ENCODE data around the gene TCEAL9. TPM values are rescaled to one million over a fixed set of nuclear protein-coding genes. Genes with fewer than 3 reads are reported as not detected.

The TCEAL9 gene
- total and polyA plus RNA-seq, 2 donors from 2014 or later = 40.8 to 141 TPM

DNA sequence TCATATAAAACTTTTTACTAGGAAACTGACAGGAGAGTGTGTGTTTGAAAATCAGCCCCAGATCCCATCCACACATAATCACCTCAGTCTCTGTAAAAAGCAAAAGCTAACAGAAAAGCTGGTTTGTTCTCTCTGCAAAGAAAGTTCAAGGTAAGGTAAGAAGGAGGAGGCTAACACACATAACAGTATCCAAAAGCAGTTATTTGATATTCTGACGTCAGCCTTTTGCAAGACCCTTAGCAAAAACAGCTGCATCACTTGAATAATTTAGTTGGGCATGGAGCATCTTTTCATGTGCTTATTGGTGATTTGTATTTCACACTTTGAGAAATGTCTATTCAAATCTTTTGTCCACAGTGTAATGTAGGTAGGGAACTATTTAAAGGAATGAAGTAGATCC lies 5.5 kb downstream of the TCEAL9 start:
- FAIRE-seq = no peak
- H3K4me3 ChIP-seq (ENCODE audit: low read length in 3 of 3) = no peak overlapping the region
- no peaks in the 10 kb centered on the region for H3K27me3 ChIP-seq (ENCODE audit: control insufficient read depth, insufficient read depth, low read length)
- intact Hi-C loops (cut with DNase I) = no loop called here
- no peaks in the 10 kb centered on the region for H3K36me3 ChIP-seq (ENCODE audit: control insufficient read depth in 2 of 3, insufficient read depth in 3 of 3, low read length in 3 of 3)
- H3K9me3 ChIP-seq (ENCODE audit: control insufficient read depth in 2 of 3, insufficient read depth in 1 of 3, low read length in 3 of 3) = no peaks in the 10 kb centered on the region
- H3K4me1 ChIP-seq (ENCODE audit: control insufficient read depth in 2 of 3, insufficient read depth in 2 of 3, low read depth in 1 of 3, low read length in 3 of 3) = peaks cover 0 to 4% (median 0%) of the 10 kb centered on the region in 3 donors
- H3K27ac ChIP-seq (ENCODE audit: low read depth in 2 of 2, low read length in 2 of 2) = peak overlapping the region in 1 of 2 donors; percentile 13
- no peak overlapping the region for H3K9ac ChIP-seq (ENCODE audit: low read length in 3 of 3)
- TF ChIP-seq CTCF (IDR thresholded peaks at IDR 0.05; ENCODE audit: borderline replicate concordance, extremely low read depth, insufficient read depth) = no peak
- DNase-seq = no peak

DNA sequence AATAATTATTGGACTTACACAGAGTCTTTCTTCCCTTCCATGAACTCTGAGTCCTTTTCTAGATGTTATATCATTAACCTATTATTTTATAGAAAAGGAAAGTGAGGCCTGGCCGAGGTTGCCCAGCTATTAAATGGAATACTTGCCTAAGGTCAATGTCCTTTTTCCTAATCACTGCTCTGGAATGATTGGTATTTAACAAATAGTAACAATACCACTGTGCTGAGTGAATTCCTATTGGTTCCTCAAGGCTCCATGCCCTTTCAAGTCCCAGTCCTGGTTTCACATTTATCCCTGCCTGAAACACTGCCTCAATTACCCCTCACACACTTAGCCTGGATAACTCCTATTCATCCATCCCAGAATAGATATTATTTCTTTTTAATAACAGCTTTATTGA lies 6.2 kb downstream of the TCEAL9 start:
- Histone ChIP-seq H3K9ac (ENCODE audit: low read length in 3 of 3) (no peak overlapping the region), H3K4me3 (ENCODE audit: low read length in 3 of 3) (no peak overlapping the region), H3K27me3 (ENCODE audit: control insufficient read depth, insufficient read depth, low read length) (peaks cover under 1% of the 10 kb centered on the region), H3K36me3 (ENCODE audit: control insufficient read depth in 2 of 3, insufficient read depth in 3 of 3, low read length in 3 of 3) (no peaks in the 10 kb centered on the region), H3K9me3 (ENCODE audit: control insufficient read depth in 2 of 3, insufficient read depth in 1 of 3, low read length in 3 of 3) (no peaks in the 10 kb centered on the region), H3K4me1 (ENCODE audit: control insufficient read depth in 2 of 3, insufficient read depth in 2 of 3, low read depth in 1 of 3, low read length in 3 of 3) (peaks cover 0 to 4% (median 0%) of the 10 kb centered on the region in 3 donors), H3K27ac (ENCODE audit: low read depth in 2 of 2, low read length in 2 of 2) (no peak overlapping the region)
- FAIRE-seq (peak; percentile 92), DNase-seq (peak in 1 of 5 donors; percentile 28)
- no peak for TF ChIP-seq CTCF (IDR thresholded peaks at IDR 0.05; ENCODE audit: borderline replicate concordance, extremely low read depth, insufficient read depth)
- intact Hi-C loops (cut with DNase I) = no loop called here

DNA sequence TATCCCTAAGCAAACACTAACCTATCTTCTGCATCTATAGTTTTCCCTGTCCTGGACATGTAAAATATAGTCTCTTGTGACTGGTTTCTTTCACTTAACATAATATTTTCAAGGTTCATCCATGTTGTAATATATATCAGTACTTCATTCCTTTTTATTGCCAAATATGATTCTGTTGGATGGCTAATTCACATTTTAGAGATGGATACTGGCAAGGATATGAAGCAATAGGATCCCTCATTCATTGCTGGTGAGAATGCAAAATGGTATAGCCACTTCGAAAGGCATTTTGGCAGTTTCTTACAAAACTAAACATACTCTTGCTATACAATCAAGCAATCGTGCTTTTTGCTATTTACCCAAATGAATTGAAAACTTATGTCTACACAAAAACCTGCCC lies 6.7 kb downstream of the TCEAL9 start:
- Histone ChIP-seq H3K27ac (ENCODE audit: low read depth in 2 of 2, low read length in 2 of 2) (no peak overlapping the region), H3K4me3 (ENCODE audit: low read length in 3 of 3) (no peak overlapping the region), H3K27me3 (ENCODE audit: control insufficient read depth, insufficient read depth, low read length) (peaks cover 2% of the 10 kb centered on the region), H3K36me3 (ENCODE audit: control insufficient read depth in 2 of 3, insufficient read depth in 3 of 3, low read length in 3 of 3) (no peaks in the 10 kb centered on the region), H3K4me1 (ENCODE audit: control insufficient read depth in 2 of 3, insufficient read depth in 2 of 3, low read depth in 1 of 3, low read length in 3 of 3) (peaks cover 0 to 4% (median 0%) of the 10 kb centered on the region in 3 donors), H3K9ac (ENCODE audit: low read length in 3 of 3) (no peak overlapping the region), H3K9me3 (ENCODE audit: control insufficient read depth in 2 of 3, insufficient read depth in 1 of 3, low read length in 3 of 3) (no peaks in the 10 kb centered on the region)
- FAIRE-seq = no peak
- no peak for DNase-seq
- no peak for TF ChIP-seq CTCF (IDR thresholded peaks at IDR 0.05; ENCODE audit: borderline replicate concordance, extremely low read depth, insufficient read depth)
- intact Hi-C loops (cut with DNase I) = no loop called here

- intact Hi-C loops (cut with DNase I) = no loop called here
- Histone ChIP-seq H3K4me3 (ENCODE audit: low read length in 3 of 3) (no peak overlapping the region), H3K4me1 (ENCODE audit: control insufficient read depth in 2 of 3, insufficient read depth in 2 of 3, low read depth in 1 of 3, low read length in 3 of 3) (no peaks in the 10 kb centered on the region), H3K27ac (ENCODE audit: low read depth in 2 of 2, low read length in 2 of 2) (no peak overlapping the region), H3K27me3 (ENCODE audit: control insufficient read depth, insufficient read depth, low read length) (peaks cover 2% of the 10 kb centered on the region), H3K9ac (ENCODE audit: low read length in 3 of 3) (no peak overlapping the region), H3K36me3 (ENCODE audit: control insufficient read depth in 2 of 3, insufficient read depth in 3 of 3, low read length in 3 of 3) (no peaks in the 10 kb centered on the region), H3K9me3 (ENCODE audit: control insufficient read depth in 2 of 3, insufficient read depth in 1 of 3, low read length in 3 of 3) (no peaks in the 10 kb centered on the region)
- no peak for FAIRE-seq
- TF ChIP-seq CTCF (IDR thresholded peaks at IDR 0.05; ENCODE audit: borderline replicate concordance, extremely low read depth, insufficient read depth) = no peak
- no peak for DNase-seq
Measured at GRCh38 chrX:103367502-103367901, 11.2 kb downstream of the TCEAL9 start.

All from kidney (tissue), 14 donors.